ENCODE data around the gene DMTF1.
"Not testable (repeated sequence)": the region's sequence is repeated elsewhere in the genome, so short reads cannot be mapped to it uniquely, and the experiment has no call there.

DMTF1 gene

GRCh38 chr7:87225696-87226095 lies 73.4 kb downstream of the DMTF1 start:
- DNase-seq, result no peak

GRCh38 chr7:87226495-87226894 lies 74.2 kb downstream of the DMTF1 start:
- DNase-seq, result no peak

- no peak for DNase-seq
These were observed 79.0 kb downstream of the DMTF1 start for GRCh38 chr7:87231258-87231657.

- DNase-seq, result no peak
These were observed 79.5 kb downstream of the DMTF1 start for GRCh38 chr7:87231711-87232110.

- DNase-seq, result no peak
These were observed 82.7 kb downstream of the DMTF1 start for GRCh38 chr7:87234949-87235348.

GRCh38 chr7:87238464-87239051 lies 86.3 kb downstream of the DMTF1 start:
- not testable (repeated sequence) for DNase-seq

- DNase-seq, result not testable (repeated sequence)
These were observed 93.4 kb downstream of the DMTF1 start for GRCh38 chr7:87245671-87246070.

Measured in activated gamma-delta T cell (primary cell).